GM21529 (cell line): ENCODE measurements around the gene PVALEF.

Source experiments
- ATAC-seq: cut with Tn5 transposase; IDR thresholded peaks from one replicate; pipeline ENCODE4 v1.9.1; 2021; ENCODE audit not compliant: unreplicated experiment

Gene PVALEF

DNA sequence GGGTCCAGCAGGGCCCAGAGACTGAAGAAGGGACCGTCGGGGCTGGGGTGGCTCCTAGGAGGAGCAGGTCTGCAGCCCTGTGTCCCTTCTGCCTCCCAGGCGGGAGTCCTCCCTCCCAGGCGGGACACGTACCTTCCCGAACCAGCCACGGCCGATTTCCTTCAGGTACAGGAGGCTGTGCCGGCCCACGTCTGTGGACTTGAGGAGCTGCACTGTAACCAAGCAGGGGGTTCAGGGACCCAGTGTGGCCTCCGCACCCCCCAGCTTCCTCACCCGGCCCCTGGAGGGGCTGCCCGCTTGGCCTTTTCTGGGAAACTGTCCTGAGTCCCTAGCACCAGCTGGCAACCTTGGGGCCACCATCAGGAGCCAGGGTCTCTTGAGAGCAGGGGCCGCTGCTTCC, 37.0 kb upstream of the PVALEF start:
- no peak for ATAC-seq

GRCh38 chr17:81128774-81129173, 36.5 kb upstream of the PVALEF start:
- no peak for ATAC-seq

GRCh38 chr17:81129289-81129688, 36.0 kb upstream of the PVALEF start:
- ATAC-seq: no peak

DNA sequence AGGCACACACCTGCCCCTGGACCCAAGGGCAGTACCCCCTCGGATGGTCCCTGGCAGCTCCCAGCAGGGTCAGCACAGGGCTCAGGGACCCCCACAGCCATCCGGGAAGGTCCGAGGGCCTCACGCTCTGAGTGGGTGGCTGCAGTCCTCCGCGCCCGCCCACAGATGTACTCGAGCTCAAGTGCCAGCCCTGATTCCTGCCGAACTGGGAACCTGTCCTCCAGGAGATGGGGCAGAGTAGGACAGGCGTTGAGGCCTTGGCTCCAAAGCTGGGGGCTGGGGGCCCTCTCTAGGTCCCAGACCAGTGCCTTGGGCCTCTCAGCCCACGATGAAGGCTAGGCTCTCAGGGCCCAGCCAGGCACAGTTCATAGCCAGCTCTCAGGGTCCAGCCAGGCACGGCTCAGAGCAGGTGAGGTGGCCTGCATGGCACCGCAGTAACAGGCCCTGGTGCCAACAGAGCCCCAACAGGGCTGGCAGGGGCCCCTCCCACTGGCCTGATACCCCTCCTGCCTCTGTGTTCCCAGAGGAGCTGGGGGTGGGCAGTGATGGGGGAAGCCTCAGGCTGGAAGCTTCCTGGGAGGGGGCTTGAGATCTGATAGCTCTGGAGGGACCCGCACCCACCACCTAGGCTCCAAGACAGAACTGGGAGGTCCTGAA, 35.5 kb upstream of the PVALEF start:
- ATAC-seq: no peak

GRCh38 chr17:81130385-81131361, 34.6 kb upstream of the PVALEF start:
- ATAC-seq: no peak

DNA sequence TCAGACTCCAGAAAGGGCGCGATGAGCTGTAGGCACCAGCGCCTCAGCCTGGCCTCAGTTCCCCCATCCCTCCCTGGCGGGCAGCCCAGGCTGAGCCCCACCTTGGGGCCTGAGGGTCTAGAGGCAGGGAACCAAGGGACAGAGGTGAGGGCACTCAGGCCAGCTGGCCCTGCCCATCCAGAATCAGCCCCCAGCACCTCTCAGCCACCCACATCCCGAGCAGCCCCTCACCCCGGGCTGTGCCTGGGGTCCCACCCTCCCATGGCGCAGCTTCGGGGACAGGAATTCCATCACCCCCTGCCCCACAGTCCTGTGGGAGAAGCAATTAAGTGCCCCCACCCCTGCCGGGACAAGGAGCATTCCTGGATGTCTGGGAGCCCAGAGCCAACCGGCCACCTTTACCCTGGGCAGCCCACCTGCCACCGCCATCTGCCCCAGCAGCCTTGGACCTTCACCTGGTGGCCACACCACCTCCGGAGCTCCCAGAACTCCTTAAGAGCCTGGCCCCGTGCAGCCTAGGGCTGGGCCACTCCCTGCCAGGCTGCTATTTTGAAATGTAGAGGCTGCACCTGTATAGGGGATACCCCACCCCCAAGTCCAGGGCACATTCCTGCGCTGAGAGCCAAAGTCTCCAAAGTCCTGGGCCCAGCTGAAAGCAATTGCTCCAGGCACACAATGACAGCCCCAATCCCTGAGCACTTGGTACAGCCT, 33.7 kb upstream of the PVALEF start:
- ATAC-seq: no peak

GRCh38 chr17:81132197-81132540, 33.1 kb upstream of the PVALEF start:
- no peak for ATAC-seq

- ATAC-seq: no peak
Observed at GRCh38 chr17:81132770-81133723, 32.3 kb upstream of the PVALEF start.

DNA sequence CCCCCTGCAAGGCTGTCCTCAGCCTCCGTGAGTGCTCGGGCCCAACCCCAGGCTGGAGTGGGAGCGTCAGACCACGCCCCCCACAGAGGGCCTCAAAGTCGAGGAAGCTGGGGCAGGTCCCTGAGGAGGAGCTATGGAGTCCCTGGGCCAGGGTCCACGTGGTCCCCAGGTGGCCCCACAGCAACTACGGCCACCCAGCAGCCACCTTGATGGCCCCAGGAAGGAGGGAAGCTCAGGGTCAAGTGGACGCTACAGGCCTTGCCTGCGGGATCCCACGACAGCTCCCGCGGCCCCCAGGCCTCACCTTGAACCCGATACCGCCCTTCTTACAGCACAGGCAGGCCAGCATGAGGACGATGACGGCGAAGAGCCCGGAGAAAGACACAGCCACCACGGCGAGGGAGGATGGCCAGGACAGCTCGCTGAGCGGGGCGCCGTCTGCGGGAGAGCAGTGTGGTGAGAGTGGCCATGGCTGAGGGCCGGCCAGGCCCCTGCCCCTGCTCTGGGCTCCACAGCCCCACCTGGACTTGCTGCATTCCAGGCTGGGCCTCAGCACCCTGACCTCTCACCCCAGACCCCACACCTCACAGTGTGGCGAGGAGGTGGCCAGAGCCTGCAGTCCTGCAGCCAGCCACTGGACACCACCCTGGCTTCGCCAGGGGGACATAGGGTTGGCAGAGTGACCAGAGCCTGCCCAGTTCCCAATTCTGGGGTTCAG, 31.1 kb upstream of the PVALEF start:
- no peak for ATAC-seq

GRCh38 chr17:81135505-81136278, 29.6 kb upstream of the PVALEF start:
- no peak for ATAC-seq

GRCh38 chr17:81136366-81136765, 28.9 kb upstream of the PVALEF start:
- ATAC-seq: no peak

DNA sequence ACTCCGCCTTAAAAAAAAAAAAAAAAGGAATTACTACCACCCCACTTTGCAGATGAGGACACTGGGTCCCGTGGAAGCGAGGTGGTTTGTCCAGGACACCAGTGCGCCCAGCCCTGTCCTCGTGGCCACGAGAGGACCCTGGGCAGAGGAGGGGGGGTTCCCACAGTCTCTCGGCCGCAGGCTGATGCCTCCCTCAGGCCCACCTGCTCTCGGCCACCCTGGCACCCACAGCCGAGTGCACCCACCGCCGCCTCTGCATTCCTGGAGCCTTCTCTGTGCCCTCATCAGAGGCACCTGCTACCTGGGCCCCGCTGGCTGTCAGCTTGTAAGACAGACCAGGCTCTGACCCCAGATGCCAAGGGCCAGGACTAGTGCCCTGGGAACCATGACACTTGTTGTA, 28.1 kb upstream of the PVALEF start:
- ATAC-seq: no peak

GRCh38 chr17:81138083-81138482, 27.2 kb upstream of the PVALEF start:
- no peak for ATAC-seq

DNA sequence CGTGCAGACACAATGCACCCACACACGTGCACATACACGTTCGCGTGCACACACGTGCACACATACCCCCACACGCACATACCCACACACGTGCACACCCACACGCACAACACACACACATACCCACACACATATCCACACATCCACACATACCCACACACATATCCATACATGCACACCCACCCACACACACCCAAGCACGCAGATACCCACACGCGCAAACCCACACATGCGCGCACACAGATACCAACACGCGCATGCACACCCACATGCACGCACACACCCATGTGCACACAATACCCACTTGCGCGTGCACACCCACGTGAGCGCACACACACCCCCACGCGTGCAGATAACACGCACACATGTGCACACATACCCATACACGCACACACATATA, 26.8 kb upstream of the PVALEF start:
- ATAC-seq: no peak

GRCh38 chr17:81139428-81139827, 25.9 kb upstream of the PVALEF start:
- no peak for ATAC-seq

DNA sequence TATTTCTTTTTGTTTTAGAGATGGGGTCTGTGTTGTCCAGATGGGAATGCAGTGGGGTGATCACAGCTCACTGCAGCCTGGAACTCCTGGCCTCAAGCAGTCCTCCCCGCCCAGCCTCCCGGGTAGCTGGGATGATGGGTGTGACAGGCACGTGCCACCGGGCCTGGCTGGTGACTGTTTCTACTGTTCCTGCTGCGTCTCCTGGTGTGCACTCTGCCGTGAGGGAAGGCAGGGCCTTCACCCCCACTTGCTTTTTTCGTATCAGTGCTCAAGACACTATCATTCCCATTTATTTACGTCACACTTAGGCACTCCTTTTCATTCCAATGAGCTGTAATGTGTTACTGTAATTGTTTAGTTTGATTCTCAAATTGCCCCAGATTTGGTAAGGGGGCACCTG, 25.3 kb upstream of the PVALEF start:
- no peak for ATAC-seq

- no peak for ATAC-seq
Observed at GRCh38 chr17:81140695-81141094, 24.6 kb upstream of the PVALEF start.

DNA sequence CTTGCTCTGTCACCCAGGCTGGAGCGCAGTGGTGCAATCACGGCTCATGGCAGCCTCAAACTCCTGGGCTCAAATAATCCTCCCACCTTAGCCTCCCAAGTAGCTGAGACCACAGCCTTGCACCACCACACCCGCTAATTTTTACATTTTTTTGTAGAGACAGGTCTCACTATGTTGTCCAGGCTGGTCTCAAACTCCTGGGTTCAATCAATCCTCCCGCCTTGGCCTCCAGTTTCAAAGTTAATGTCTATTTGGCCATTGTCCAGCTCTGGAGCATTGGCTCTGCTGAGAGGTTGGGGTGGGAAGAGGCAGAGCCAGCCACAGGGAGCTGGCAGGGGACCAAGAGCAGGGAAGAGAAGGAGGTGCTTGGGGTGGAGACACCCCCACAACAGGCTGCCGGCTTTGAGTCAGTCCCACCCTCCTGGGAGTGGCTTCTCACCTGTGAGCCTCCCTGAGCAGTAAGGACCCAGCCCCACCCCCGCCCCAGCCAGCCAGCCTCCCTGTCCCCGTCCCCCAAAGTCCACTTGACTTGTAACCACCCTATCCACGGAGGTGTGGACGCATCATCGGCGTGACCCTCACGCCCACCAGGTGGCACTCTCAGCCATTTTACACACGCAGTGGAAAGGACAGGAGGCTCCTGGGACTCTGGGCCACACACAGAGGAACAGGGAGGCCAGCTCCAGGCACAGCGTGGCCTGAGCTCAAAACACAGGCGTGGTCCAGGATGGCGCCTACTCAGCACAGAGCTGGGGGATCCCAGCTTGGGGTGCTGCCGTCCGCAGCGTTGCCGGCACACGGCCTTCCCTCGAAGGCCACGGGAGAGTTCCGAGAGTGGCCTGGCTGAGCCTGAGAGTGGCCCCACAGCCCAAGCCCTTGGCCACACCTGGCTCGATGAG, 22.8 kb upstream of the PVALEF start:
- no peak for ATAC-seq
